Measurements from ENCODE around the gene DPEP2. TPM values are rescaled to one million over a fixed set of nuclear protein-coding genes. Genes with fewer than 3 reads are reported as not detected.

The DPEP2 gene
- total RNA-seq, 4 donors from 2014 or later = 0.26 to 0.38 TPM; not detected in 2

- peak in 1 of 2 donors; percentile 12 for DNase-seq
- in situ Hi-C loops (cut with MboI; ENCODE audit: low sequenced_read_pairs in 4 of 4) = no loop called here
Observed at GRCh38 chr16:67949645-67950044, 49.6 kb downstream of the DPEP2 start.

GRCh38 chr16:67948015-67948414 lies 51.3 kb downstream of the DPEP2 start:
- peaks cover 0 to 89% of the 10 kb centered on the region in 2 donors for H3K36me3 ChIP-seq
- intact Hi-C loops (cut with DNase I; ENCODE audit: low total_unique reads) (no loop called here), in situ Hi-C loops (cut with MboI; ENCODE audit: low sequenced_read_pairs in 4 of 4) (no loop called here)
- no peaks in the 10 kb centered on the region for H3K9me3 ChIP-seq
- DNase-seq = no peak
- H3K4me1 ChIP-seq = peaks cover 25 to 30% of the 10 kb centered on the region in 2 donors
- no peak overlapping the region for H3K27ac ChIP-seq
- no peaks in the 10 kb centered on the region for H3K27me3 ChIP-seq
- no peak for ATAC-seq
- TF ChIP-seq CTCF (IDR thresholded peaks at IDR 0.05 in 4 of 5, conservative IDR thresholded peaks at IDR 0.05 in 1 of 5) (no peak), POLR2A (IDR thresholded peaks at IDR 0.05) (no peak)
- H3K4me3 ChIP-seq = no peak overlapping the region

More at GRCh38 chr16:67949645-67950044, 49.6 kb downstream of the DPEP2 start:
- TF ChIP-seq POLR2A (IDR thresholded peaks at IDR 0.05) (no peak), CTCF (IDR thresholded peaks at IDR 0.05 in 4 of 5, conservative IDR thresholded peaks at IDR 0.05 in 1 of 5) (no peak)
- intact Hi-C loops (cut with DNase I; ENCODE audit: low total_unique reads) = no loop called here
- Histone ChIP-seq H3K9me3 (no peaks in the 10 kb centered on the region), H3K4me1 (peaks cover 18 to 20% of the 10 kb centered on the region in 2 donors), H3K27me3 (no peaks in the 10 kb centered on the region), H3K27ac (no peak overlapping the region), H3K4me3 (no peak overlapping the region), H3K36me3 (peaks cover 0 to 92% of the 10 kb centered on the region in 2 donors)
- ATAC-seq = no peak

- ATAC-seq (no peak), DNase-seq (no peak)
- in situ Hi-C loops (cut with MboI; ENCODE audit: low sequenced_read_pairs in 4 of 4) = no loop called here
- H3K4me3 ChIP-seq = no peak overlapping the region
- H3K36me3 ChIP-seq = peaks cover 0 to 86% of the 10 kb centered on the region in 2 donors
- intact Hi-C loops (cut with DNase I; ENCODE audit: low total_unique reads) = no loop called here
- H3K27ac ChIP-seq = peak overlapping the region in 1 of 4 donors; percentile 22
- TF ChIP-seq POLR2A (IDR thresholded peaks at IDR 0.05) (no peak), CTCF (IDR thresholded peaks at IDR 0.05 in 4 of 5, conservative IDR thresholded peaks at IDR 0.05 in 1 of 5) (no peak)
- no peaks in the 10 kb centered on the region for H3K27me3 ChIP-seq
- no peaks in the 10 kb centered on the region for H3K9me3 ChIP-seq
- H3K4me1 ChIP-seq = peaks cover 27 to 30% of the 10 kb centered on the region in 2 donors
Observed at GRCh38 chr16:67946966-67947558, 52.2 kb downstream of the DPEP2 start.

- intact Hi-C loops (cut with DNase I; ENCODE audit: low total_unique reads) = no loop called here
- Histone ChIP-seq H3K27me3 (no peaks in the 10 kb centered on the region), H3K36me3 (peaks cover 0 to 77% of the 10 kb centered on the region in 2 donors), H3K4me3 (no peak overlapping the region), H3K27ac (peak overlapping the region in 2 of 4 donors; percentile 7 to 22), H3K4me1 (peaks cover 18 to 23% of the 10 kb centered on the region in 2 donors), H3K9me3 (no peaks in the 10 kb centered on the region)
- no peak for DNase-seq
- no peak for ATAC-seq
- in situ Hi-C loops (cut with MboI; ENCODE audit: low sequenced_read_pairs in 4 of 4) = no loop called here
- no peak for TF ChIP-seq CTCF (IDR thresholded peaks at IDR 0.05 in 4 of 5, conservative IDR thresholded peaks at IDR 0.05 in 1 of 5)
- TF ChIP-seq POLR2A (IDR thresholded peaks at IDR 0.05) = no peak
Observed at GRCh38 chr16:67946128-67946569, 53.1 kb downstream of the DPEP2 start.
